HepG2 (cell line): Measurements from ENCODE around the gene PRKAG1. TPM values are rescaled to one million over a fixed set of nuclear protein-coding genes. Genes with fewer than 3 reads are reported as not detected.

Experiments used
- ETS1 ChIP-seq: sonication (generic); formaldehyde crosslinking; IDR thresholded peaks from 2 replicates; pipeline ENCODE4 v1.4.0; 2020; ENCODE audit warnings: missing genetic modification reagents
- HINFP ChIP-seq: sonication (generic); formaldehyde crosslinking; IDR thresholded peaks from 2 replicates; pipeline ENCODE4 v1.4.0; 2020; ENCODE audit warnings: low read depth, mild to moderate bottlenecking, missing genetic modification reagents
- HMGXB3 ChIP-seq: sonication (generic); formaldehyde crosslinking; IDR thresholded peaks from 2 replicates; pipeline ENCODE4 v1.4.0; 2020; ENCODE audit warnings: missing genetic modification reagents, borderline replicate concordance
- MAFG ChIP-seq: sonication (generic); formaldehyde crosslinking; IDR thresholded peaks from 2 replicates; pipeline ENCODE4 v1.5.1; 2020; ENCODE audit warnings: mild to moderate bottlenecking, missing genetic modification reagents
- PBX3 ChIP-seq: sonication (generic); formaldehyde crosslinking; IDR thresholded peaks from 2 replicates; pipeline ENCODE4 v1.8.1; 2023; ENCODE audit warnings: missing genetic modification reagents, inconsistent platforms, borderline replicate concordance
- PLSCR1 ChIP-seq: sonication (generic); formaldehyde crosslinking; IDR thresholded peaks from 2 replicates; pipeline ENCODE4 v1.5.0; 2020; ENCODE audit warnings: missing genetic modification reagents, mild to moderate bottlenecking, borderline replicate concordance
- SUZ12 ChIP-seq: fragments of 150-350 bp; IDR thresholded peaks from 2 replicates; pipeline ENCODE4 v1.6.1; 2014; ENCODE audit warnings: low read depth, low read length
- TAF1 ChIP-seq: sonication (generic); formaldehyde crosslinking; IDR thresholded peaks from 2 replicates; pipeline ENCODE4 v1.4.0; 2020; ENCODE audit warnings: missing genetic modification reagents
- ZFY ChIP-seq: sonication (generic); formaldehyde crosslinking; IDR thresholded peaks from 2 replicates; pipeline ENCODE4 v1.4.0; 2020; ENCODE audit warnings: missing genetic modification reagents
- ZNF136 ChIP-seq: sonication (generic); formaldehyde crosslinking; IDR thresholded peaks from 2 replicates; pipeline ENCODE4 v1.8.1; 2022; ENCODE audit warnings: low read depth, mild to moderate bottlenecking, moderate library complexity, missing genetic modification reagents
- ZNF138 ChIP-seq: sonication (generic); formaldehyde crosslinking; IDR thresholded peaks from 2 replicates; pipeline ENCODE4 v1.5.0; 2020; ENCODE audit warnings: mild to moderate bottlenecking, low read depth, missing genetic modification reagents
- ZNF263 ChIP-seq: sonication (generic); formaldehyde crosslinking; IDR thresholded peaks from 2 replicates; pipeline ENCODE4 v1.4.0; 2020; ENCODE audit warnings: missing genetic modification reagents
- ZNF3 ChIP-seq: IDR thresholded peaks from 2 replicates; pipeline ENCODE4 v1.7.0; 2017; ENCODE audit warnings: inconsistent platforms
- ZNF556 ChIP-seq: sonication (generic); formaldehyde crosslinking; IDR thresholded peaks from 2 replicates; pipeline ENCODE4 v1.4.0; 2020; ENCODE audit warnings: mild to moderate bottlenecking, missing genetic modification reagents, borderline replicate concordance
- ZNF672 ChIP-seq: sonication (generic); formaldehyde crosslinking; IDR thresholded peaks from 2 replicates; pipeline ENCODE4 v1.8.1; 2022; ENCODE audit warnings: missing genetic modification reagents
- ZNF781 ChIP-seq: sonication (generic); formaldehyde crosslinking; IDR thresholded peaks from 2 replicates; pipeline ENCODE4 v1.5.1; 2020; ENCODE audit warnings: borderline replicate concordance, mild to moderate bottlenecking, missing genetic modification reagents; ENCODE audit errors: not compliant biosample characterization
- polyA plus RNA-seq, 8 experiments: library from polyadenylated mRNA; depleted of rRNA in 3 of 8; stranded (reverse) in 7 of 8; unstranded in 1 of 8; fragments of >200 nt; fragmentation: Illumina TruSeq in 4 of 8; extraction: Trizol in 4 of 8; gene quantifications; 2 replicates each; pipeline versions ENCODE4 v1.2.1 to v1.2.3, GENCODE V29; 2011 to 2016; ENCODE audit warnings: low read depth in 4 of 8, missing spikeins in 1 of 8, mixed read lengths in 1 of 8; ENCODE audit not compliant: insufficient read depth in 1 of 8
- total RNA-seq, 5 experiments: library from RNA; depleted of rRNA; stranded (reverse); fragments of >200 nt; fragmentation: Illumina TruSeq; extraction: Trizol; gene quantifications; 2 replicates each; pipeline ENCODE4 v1.2.3, GENCODE V29; 2016; ENCODE audit warnings: low read depth in 1 of 5
- TF ChIP-seq, protein P1 (sequence below): sonication (generic); formaldehyde crosslinking; conservative IDR thresholded peaks from 2 replicates; pipeline ENCODE4 v1.8.0; 2022; ENCODE audit warnings: mild to moderate bottlenecking, moderate library complexity, missing genetic modification reagents

PRKAG1 gene
- total and polyA plus RNA-seq, 2 of the 13 experiments (the other 11 are each of a cell fraction or from before 2014, with no cell fraction given): 26.1 to 32.8 TPM

- TF ChIP-seq HINFP (CRISPR knock-in tag): 0 out of 2 replicates have a peak, but pooled peaks have one; percentile 31
- no peak for TF ChIP-seq ZNF263
- TF ChIP-seq MAFG (CRISPR knock-in tag): no peak
- TF ChIP-seq ZNF138 (CRISPR knock-in tag): 0 out of 2 replicates have a peak, but pooled peaks have one; percentile 4
- TF ChIP-seq ETS1 (CRISPR knock-in tag): no peak
- TF ChIP-seq ZNF781 (CRISPR knock-in tag): peak; percentile 66
- TF ChIP-seq ZNF3: no peak
- no peak for TF ChIP-seq ZNF136 (CRISPR knock-in tag)
- TF ChIP-seq TAF1: peak; percentile 76
- TF ChIP-seq SUZ12: no peak
- peak; percentile 63 for TF ChIP-seq ZFY (CRISPR knock-in tag)
- no peak for TF ChIP-seq PBX3 (CRISPR knock-in tag)
- TF ChIP-seq ZNF556 (CRISPR knock-in tag): no peak; the same call in 1 of the 2 replicates
- TF ChIP-seq, protein P1, sequence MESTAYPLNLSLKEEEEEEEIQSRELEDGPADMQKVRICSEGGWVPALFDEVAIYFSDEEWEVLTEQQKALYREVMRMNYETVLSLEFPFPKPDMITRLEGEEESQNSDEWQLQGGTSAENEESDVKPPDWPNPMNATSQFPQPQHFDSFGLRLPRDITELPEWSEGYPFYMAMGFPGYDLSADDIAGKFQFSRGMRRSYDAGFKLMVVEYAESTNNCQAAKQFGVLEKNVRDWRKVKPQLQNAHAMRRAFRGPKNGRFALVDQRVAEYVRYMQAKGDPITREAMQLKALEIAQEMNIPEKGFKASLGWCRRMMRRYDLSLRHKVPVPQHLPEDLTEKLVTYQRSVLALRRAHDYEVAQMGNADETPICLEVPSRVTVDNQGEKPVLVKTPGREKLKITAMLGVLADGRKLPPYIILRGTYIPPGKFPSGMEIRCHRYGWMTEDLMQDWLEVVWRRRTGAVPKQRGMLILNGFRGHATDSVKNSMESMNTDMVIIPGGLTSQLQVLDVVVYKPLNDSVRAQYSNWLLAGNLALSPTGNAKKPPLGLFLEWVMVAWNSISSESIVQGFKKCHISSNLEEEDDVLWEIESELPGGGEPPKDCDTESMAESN (CRISPR knock-in tag): peak; percentile 81; the same call in 1 of the 2 replicates
- no peak for TF ChIP-seq PLSCR1 (CRISPR knock-in tag)
- no peak for TF ChIP-seq ZNF672 (CRISPR knock-in tag)
- TF ChIP-seq HMGXB3 (CRISPR knock-in tag): no peak; the same call in 1 of the 2 replicates
Measured at GRCh38 chr12:48957141-48958048, 61.2 kb downstream of the PRKAG1 start, which contains the start of gene ARF3 (continued).
